ENCODE results near the gene RBPJL. TPM values are rescaled to one million over a fixed set of nuclear protein-coding genes. Genes with fewer than 3 reads are reported as not detected.

Gene RBPJL
- total RNA-seq, 1 donor from 2014 or later = 0.18 TPM

- no peak for DNase-seq (ENCODE audit: low spot score)
- Mint-ChIP-seq H3K4me3 (no peak overlapping the region), H3K9me3 (no peaks in the 10 kb centered on the region), H3K27ac (no peak overlapping the region), H3K4me1 (ENCODE audit: low read depth) (peaks cover 34% of the 10 kb centered on the region), H3K27me3 (ENCODE audit: insufficient read depth) (peaks cover 3% of the 10 kb centered on the region), H3K36me3 (ENCODE audit: low read depth) (peaks cover 11% of the 10 kb centered on the region)
- intact Hi-C loops (cut with micrococcal nuclease) = no loop called here
Measured at GRCh38 chr20:45313065-45313695, 6.5 kb downstream of the RBPJL start.

- DNase-seq (ENCODE audit: low spot score) = no peak
- Mint-ChIP-seq H3K36me3 (ENCODE audit: low read depth) (peaks cover 11% of the 10 kb centered on the region), H3K4me3 (no peak overlapping the region), H3K4me1 (ENCODE audit: low read depth) (peaks cover 42% of the 10 kb centered on the region), H3K9me3 (no peaks in the 10 kb centered on the region), H3K27ac (no peak overlapping the region), H3K27me3 (ENCODE audit: insufficient read depth) (peaks cover 3% of the 10 kb centered on the region)
- intact Hi-C loops (cut with micrococcal nuclease) = no loop called here
Measured at GRCh38 chr20:45313943-45314342, 7.3 kb downstream of the RBPJL start.

DNA sequence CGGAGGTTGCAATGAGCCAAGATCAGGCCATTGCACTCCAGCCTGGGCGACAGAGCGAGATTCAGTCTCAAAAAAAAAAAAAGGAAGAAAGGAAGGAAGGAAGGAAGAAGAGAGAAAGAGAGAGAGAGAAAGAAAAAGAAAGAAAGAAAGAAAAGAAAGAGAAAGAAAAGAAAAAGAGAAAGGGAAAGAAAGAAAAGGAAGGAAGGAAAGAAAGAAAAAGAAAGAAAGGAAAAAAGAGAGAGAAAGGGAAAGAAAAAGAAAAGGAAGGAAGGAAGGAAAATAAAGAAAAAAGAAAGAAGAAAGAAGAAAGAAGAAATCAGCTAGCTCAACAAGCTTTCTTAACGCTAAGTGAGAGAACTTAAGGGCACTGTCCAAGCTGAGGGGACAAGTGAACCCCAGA, 9.0 kb downstream of the RBPJL start:
- no peaks in the 10 kb centered on the region for H3K9me3 Mint-ChIP-seq
- peaks cover 3% of the 10 kb centered on the region for H3K27me3 Mint-ChIP-seq (ENCODE audit: insufficient read depth)
- DNase-seq (ENCODE audit: low spot score) = no peak
- peaks cover 9% of the 10 kb centered on the region for H3K36me3 Mint-ChIP-seq (ENCODE audit: low read depth)
- no peak overlapping the region for H3K27ac Mint-ChIP-seq
- peak overlapping the region; percentile 37 for H3K4me3 Mint-ChIP-seq
- intact Hi-C loops (cut with micrococcal nuclease) = no loop called here
- peaks cover 52% of the 10 kb centered on the region for H3K4me1 Mint-ChIP-seq (ENCODE audit: low read depth)

GRCh38 chr20:45316150-45317080, 9.8 kb downstream of the RBPJL start:
- peaks cover 3% of the 10 kb centered on the region for H3K36me3 Mint-ChIP-seq (ENCODE audit: low read depth)
- H3K4me3 Mint-ChIP-seq = peak overlapping the region; percentile 57
- no peak for DNase-seq (ENCODE audit: low spot score)
- no peak overlapping the region for H3K27ac Mint-ChIP-seq
- peaks cover 54% of the 10 kb centered on the region for H3K4me1 Mint-ChIP-seq (ENCODE audit: low read depth)
- H3K9me3 Mint-ChIP-seq = no peaks in the 10 kb centered on the region
- peaks cover 3% of the 10 kb centered on the region for H3K27me3 Mint-ChIP-seq (ENCODE audit: insufficient read depth)
- intact Hi-C loops (cut with micrococcal nuclease) = no loop called here

DNA sequence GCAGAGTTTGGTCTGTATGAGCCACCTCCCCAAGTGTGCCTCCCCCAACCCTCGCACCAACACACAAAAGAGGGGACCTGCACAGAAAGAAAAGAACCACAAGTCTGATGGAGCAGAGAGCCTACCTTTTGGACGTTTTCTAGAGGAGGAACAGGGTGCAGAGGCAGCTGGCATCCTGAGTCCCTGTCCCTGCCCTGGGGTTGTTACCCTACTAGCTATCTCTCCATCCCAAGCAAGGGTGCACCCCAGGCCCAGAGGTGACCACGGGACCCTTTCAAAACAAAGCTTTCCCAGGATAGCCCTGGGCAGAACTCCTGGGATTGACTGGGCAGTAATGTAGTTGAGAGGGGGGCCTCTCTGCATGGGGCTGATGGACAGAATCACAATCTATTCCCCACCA, 11.2 kb downstream of the RBPJL start:
- Mint-ChIP-seq H3K27me3 (ENCODE audit: insufficient read depth) (peaks cover 3% of the 10 kb centered on the region), H3K4me3 (peak overlapping the region; percentile 57), H3K27ac (peak overlapping the region; percentile 93), H3K9me3 (no peaks in the 10 kb centered on the region), H3K36me3 (ENCODE audit: low read depth) (peaks cover 3% of the 10 kb centered on the region), H3K4me1 (ENCODE audit: low read depth) (peaks cover 54% of the 10 kb centered on the region)
- intact Hi-C loops (cut with micrococcal nuclease) = loop anchor here (1.0 to 2.0 kb wide), 2 partner anchors 37 to 453 kb away; no protein-coding TSS in a partner anchor
- no peak for DNase-seq (ENCODE audit: low spot score)

- Mint-ChIP-seq H3K27ac (peak overlapping the region; percentile 93), H3K4me1 (ENCODE audit: low read depth) (peaks cover 61% of the 10 kb centered on the region), H3K27me3 (ENCODE audit: insufficient read depth) (peaks cover 3% of the 10 kb centered on the region), H3K4me3 (peak overlapping the region; percentile 57), H3K9me3 (no peaks in the 10 kb centered on the region), H3K36me3 (ENCODE audit: low read depth) (peaks cover 3% of the 10 kb centered on the region)
- intact Hi-C loops (cut with micrococcal nuclease) = loop anchor here (1.0 to 2.0 kb wide), 2 partner anchors 36 to 453 kb away; no protein-coding TSS in a partner anchor
- no peak for DNase-seq (ENCODE audit: low spot score)
Measured at GRCh38 chr20:45318386-45318939, 11.8 kb downstream of the RBPJL start.

- peak overlapping the region; percentile 62 for H3K4me3 Mint-ChIP-seq
- DNase-seq (ENCODE audit: low spot score) = no peak
Measured at GRCh38 chr20:45318948-45319347, 12.3 kb downstream of the RBPJL start.

DNA sequence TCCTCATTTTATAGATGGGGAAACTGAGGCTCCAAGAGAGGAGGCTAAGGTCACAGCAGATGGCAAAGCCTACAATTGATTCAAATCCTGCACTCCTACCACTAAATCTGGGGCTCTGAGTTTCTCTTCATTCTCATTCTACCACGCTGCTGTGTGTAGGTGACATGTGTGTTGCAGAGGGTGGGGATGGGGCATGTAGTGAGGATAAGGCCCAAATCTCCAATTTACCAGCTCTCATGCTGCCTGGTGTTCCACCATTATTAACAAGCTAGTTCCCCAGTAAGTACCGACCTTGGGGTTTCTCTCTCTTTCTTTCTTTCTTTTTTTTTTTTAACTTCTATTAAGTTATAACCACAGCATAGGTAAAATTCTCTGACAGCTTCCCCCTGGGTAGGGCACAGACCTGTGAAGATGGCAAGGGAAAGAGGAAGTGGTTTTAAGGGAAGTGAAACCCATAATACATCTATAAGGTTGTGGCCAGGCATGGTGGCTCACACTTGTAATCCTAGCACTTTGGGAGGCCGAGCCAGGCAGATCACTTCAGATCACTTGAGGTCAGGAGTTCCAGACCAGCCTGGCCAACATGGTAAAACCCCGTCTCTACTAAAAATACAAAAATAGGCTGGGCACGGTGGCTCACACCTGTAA, 14.4 kb downstream of the RBPJL start:
- Mint-ChIP-seq H3K4me1 (ENCODE audit: low read depth) (peaks cover 53% of the 10 kb centered on the region), H3K27ac (peak overlapping the region; percentile 55), H3K27me3 (ENCODE audit: insufficient read depth) (peaks cover 2% of the 10 kb centered on the region), H3K9me3 (no peaks in the 10 kb centered on the region), H3K4me3 (no peak overlapping the region), H3K36me3 (ENCODE audit: low read depth) (peaks cover 13% of the 10 kb centered on the region)
- intact Hi-C loops (cut with micrococcal nuclease) = no loop called here
- DNase-seq (ENCODE audit: low spot score) = no peak

More at GRCh38 chr20:45318948-45319347, 12.3 kb downstream of the RBPJL start:
- H3K9me3 Mint-ChIP-seq = no peaks in the 10 kb centered on the region
- peaks cover 3% of the 10 kb centered on the region for H3K27me3 Mint-ChIP-seq (ENCODE audit: insufficient read depth)
- peaks cover 63% of the 10 kb centered on the region for H3K4me1 Mint-ChIP-seq (ENCODE audit: low read depth)
- H3K36me3 Mint-ChIP-seq (ENCODE audit: low read depth) = peaks cover 3% of the 10 kb centered on the region
- intact Hi-C loops (cut with micrococcal nuclease) = loop anchor here (1.0 to 2.0 kb wide), 6 partner anchors 8 to 452 kb away; partner anchors contain the start of gene SYS1
- H3K27ac Mint-ChIP-seq = peak overlapping the region; percentile 93

GRCh38 chr20:45322952-45323383, 16.3 kb downstream of the RBPJL start:
- H3K4me1 Mint-ChIP-seq (ENCODE audit: low read depth) = peaks cover 40% of the 10 kb centered on the region
- DNase-seq (ENCODE audit: low spot score) = no peak
- peaks cover 23% of the 10 kb centered on the region for H3K36me3 Mint-ChIP-seq (ENCODE audit: low read depth)
- no peak overlapping the region for H3K27ac Mint-ChIP-seq
- no peak overlapping the region for H3K4me3 Mint-ChIP-seq
- no peaks in the 10 kb centered on the region for H3K9me3 Mint-ChIP-seq
- intact Hi-C loops (cut with micrococcal nuclease) = no loop called here
- H3K27me3 Mint-ChIP-seq (ENCODE audit: insufficient read depth) = no peaks in the 10 kb centered on the region

- no peak overlapping the region for H3K27ac Mint-ChIP-seq
- intact Hi-C loops (cut with micrococcal nuclease) = no loop called here
- peaks cover 33% of the 10 kb centered on the region for H3K4me1 Mint-ChIP-seq (ENCODE audit: low read depth)
- H3K36me3 Mint-ChIP-seq (ENCODE audit: low read depth) = peaks cover 31% of the 10 kb centered on the region
- DNase-seq (ENCODE audit: low spot score) = no peak
- no peak overlapping the region for H3K4me3 Mint-ChIP-seq
- no peaks in the 10 kb centered on the region for H3K9me3 Mint-ChIP-seq
- no peaks in the 10 kb centered on the region for H3K27me3 Mint-ChIP-seq (ENCODE audit: insufficient read depth)
Measured at GRCh38 chr20:45323731-45324130, 17.1 kb downstream of the RBPJL start.

- no peak overlapping the region for H3K27ac Mint-ChIP-seq
- peaks cover 22% of the 10 kb centered on the region for H3K4me1 Mint-ChIP-seq (ENCODE audit: low read depth)
- intact Hi-C loops (cut with micrococcal nuclease) = no loop called here
- no peak for DNase-seq (ENCODE audit: low spot score)
- H3K27me3 Mint-ChIP-seq (ENCODE audit: insufficient read depth) = no peaks in the 10 kb centered on the region
- H3K36me3 Mint-ChIP-seq (ENCODE audit: low read depth) = peaks cover 42% of the 10 kb centered on the region
- H3K9me3 Mint-ChIP-seq = no peaks in the 10 kb centered on the region
- H3K4me3 Mint-ChIP-seq = no peak overlapping the region
Measured at GRCh38 chr20:45325371-45325770, 18.7 kb downstream of the RBPJL start.

GRCh38 chr20:45328451-45328850, 21.8 kb downstream of the RBPJL start:
- Mint-ChIP-seq H3K27ac (no peak overlapping the region), H3K4me3 (no peak overlapping the region), H3K9me3 (no peaks in the 10 kb centered on the region), H3K27me3 (ENCODE audit: insufficient read depth) (no peaks in the 10 kb centered on the region), H3K4me1 (ENCODE audit: low read depth) (peaks cover 2% of the 10 kb centered on the region), H3K36me3 (ENCODE audit: low read depth) (peaks cover 54% of the 10 kb centered on the region)
- no peak for DNase-seq (ENCODE audit: low spot score)
- intact Hi-C loops (cut with micrococcal nuclease) = no loop called here
